SK-N-SH treated with all-trans-retinoic acid at 6 μM for 48 hours (cell line): ENCODE data around the gene VMP1.

ENCODE experiments used
- ARNTL ChIP-seq: fragments of 450-650 bp; formaldehyde crosslinking; IDR thresholded peaks from 2 replicates; pipeline ENCODE4 v1.5.0; 2020; ENCODE audit warnings: low read depth, mild to moderate bottlenecking, moderate library complexity, borderline replicate concordance
- ESRRG ChIP-seq: fragments of 250-450 bp; sonication (Bioruptor Pico); IDR thresholded peaks from 2 replicates; pipeline ENCODE4 v1.6.1; 2021; ENCODE audit warnings: mild to moderate bottlenecking
- OSR1 ChIP-seq: fragments of 250-450 bp; sonication (Bioruptor Pico); IDR thresholded peaks from 2 replicates; pipeline ENCODE4 v1.8.0; 2022; ENCODE audit warnings: moderate library complexity, mild to moderate bottlenecking, inconsistent platforms
- PATZ1 ChIP-seq: fragments of 250-450 bp; sonication (Bioruptor Pico); IDR thresholded peaks from 2 replicates; pipeline ENCODE4 v1.8.0; 2020; ENCODE audit warnings: mild to moderate bottlenecking, moderate library complexity, borderline replicate concordance
- TCF4 ChIP-seq: fragments of 250-450 bp; sonication (Bioruptor Pico); IDR thresholded peaks from 2 replicates; pipeline ENCODE4 v1.8.0; 2021; ENCODE audit warnings: mild to moderate bottlenecking, moderate library complexity, borderline replicate concordance
- TOX ChIP-seq: fragments of 250-450 bp; sonication (Bioruptor Pico); IDR thresholded peaks from 2 replicates; pipeline ENCODE4 v1.8.0; 2021; ENCODE audit warnings: mild to moderate bottlenecking, moderate library complexity, borderline replicate concordance
- TSHZ2 ChIP-seq: fragments of 250-450 bp; sonication (Bioruptor Pico); IDR thresholded peaks from 2 replicates; pipeline ENCODE4 v1.5.0; 2020; ENCODE audit warnings: mild to moderate bottlenecking, moderate library complexity
- ZC3H10 ChIP-seq: fragments of 250-450 bp; sonication (Bioruptor Pico); IDR thresholded peaks from 2 replicates; pipeline ENCODE4 v1.5.1; 2021; ENCODE audit warnings: mild to moderate bottlenecking, moderate library complexity
- ZFP30 ChIP-seq: fragments of 450-650 bp; formaldehyde crosslinking; IDR thresholded peaks from 2 replicates; pipeline ENCODE4 v1.5.0; 2022; ENCODE audit warnings: mild to moderate bottlenecking, moderate library complexity
- ZNF70 ChIP-seq: fragments of 450-650 bp; formaldehyde crosslinking; IDR thresholded peaks from 2 replicates; pipeline ENCODE4 v1.5.0; 2020; ENCODE audit warnings: mild to moderate bottlenecking, moderate library complexity

GRCh38 chr17:59668816-59669215 lies 38.6 kb upstream of the VMP1 start:
- TF ChIP-seq ZFP30 (CRISPR knock-in tag) = no peak
- TF ChIP-seq TCF4 (CRISPR knock-in tag) = no peak
- no peak for TF ChIP-seq TSHZ2
- TF ChIP-seq TOX = no peak
- no peak for TF ChIP-seq ESRRG (CRISPR knock-in tag)
- TF ChIP-seq ZNF70 = no peak
- TF ChIP-seq PATZ1 (CRISPR knock-in tag) = no peak
- no peak for TF ChIP-seq ARNTL (CRISPR knock-in tag)
- no peak for TF ChIP-seq OSR1
- no peak for TF ChIP-seq ZC3H10 (CRISPR knock-in tag)
